SK-N-SH (cell line): ENCODE results near the gene CDKN1A. TPM values are rescaled to one million over a fixed set of nuclear protein-coding genes. Genes with fewer than 3 reads are reported as not detected.

Source experiments
- CTCF ChIA-PET: fragments of 300-600, 350-600 bp; formaldehyde crosslinking; extraction: SDS; loops from one replicate; lab custom pipeline; 2021; lab: Yijun Ruan, JAX
- POLR2A ChIA-PET: fragments of 350-600 bp; sonication (Branson Sonifier 250); formaldehyde crosslinking; extraction: SDS; loops from one replicate; lab custom pipeline; 2020; ENCODE audit warnings: antibody characterized with exemption, inconsistent platforms; lab: Yijun Ruan, JAX
- DNase-seq: peaks from one replicate; pipeline ENCODE4 v3.0.0; 2012
- H2AFZ ChIP-seq: fragments of 200-600 bp; sonication (generic); 2 replicates; pipeline ENCODE4 v1.8.1; 2016; ENCODE audit warnings: antibody characterized with exemption, mild to moderate bottlenecking, low read depth
- H3F3A ChIP-seq: fragments of 200-600 bp; sonication (generic); replicated peaks from 2 replicates; pipeline ENCODE3; 2016; ENCODE audit warnings: antibody characterized with exemption, mild to moderate bottlenecking; ENCODE audit not compliant: insufficient read depth
- H3K27ac ChIP-seq, 2 experiments: fragments of 200-500 bp in 1 of 2; fragments of 200-600 bp in 1 of 2; sonication (Bioruptor generic) in 1 of 2; sonication (generic), shearing (Covaris generic) in 1 of 2; 2 replicates each; pipeline versions ENCODE4 v1.5.1 to v1.6.1; 2014 to 2016; ENCODE audit warnings: low read depth in 2 of 2, inconsistent platforms in 1 of 2, low read length in 1 of 2, mild to moderate bottlenecking in 1 of 2, mixed read lengths in 1 of 2
- H3K27me3 ChIP-seq: fragments of 200-600 bp; sonication (generic), shearing (Covaris generic); 2 replicates; pipeline ENCODE4 v1.6.1; 2016; ENCODE audit warnings: mixed run types; ENCODE audit not compliant: insufficient read depth
- H3K36me3 ChIP-seq, 2 experiments: fragments of 200-500 bp in 1 of 2; fragments of 200-600 bp in 1 of 2; sonication (Bioruptor generic) in 1 of 2; sonication (generic) in 1 of 2; replicated peaks in 1 of 2; 2 replicates each; pipeline versions ENCODE3 to v1.5.1; 2014 to 2016; ENCODE audit warnings: low read length in 1 of 2, mild to moderate bottlenecking in 1 of 2; ENCODE audit not compliant: insufficient read depth in 2 of 2, control insufficient read depth in 1 of 2
- H3K4me1 ChIP-seq, 2 experiments: fragments of 200-500 bp in 1 of 2; fragments of 200-600 bp in 1 of 2; sonication (Bioruptor generic) in 1 of 2; sonication (generic), shearing (Covaris generic) in 1 of 2; 2 replicates each; pipeline versions ENCODE4 v1.5.1 to v1.6.1; 2014 to 2016; ENCODE audit warnings: low read depth in 1 of 2, low read length in 1 of 2, mixed run types in 1 of 2; ENCODE audit not compliant: insufficient read depth in 2 of 2, control insufficient read depth in 1 of 2
- H3K4me2 ChIP-seq: fragments of 200-600 bp; sonication (generic), shearing (Covaris generic); 2 replicates; pipeline ENCODE4 v1.6.1; 2017; ENCODE audit warnings: mixed run types
- H3K4me3 ChIP-seq, 2 experiments: fragments of 200-500 bp in 1 of 2; fragments of 200-600 bp in 1 of 2; sonication (Bioruptor generic) in 1 of 2; sonication (generic), shearing (Covaris generic) in 1 of 2; 2 replicates each; pipeline versions ENCODE4 v1.5.1 to v1.8.1; 2014 to 2016; ENCODE audit warnings: low read depth in 2 of 2, inconsistent platforms in 1 of 2, low read length in 1 of 2, mild to moderate bottlenecking in 1 of 2, mixed read lengths in 1 of 2, moderate library complexity in 1 of 2
- H3K79me2 ChIP-seq: fragments of 200-600 bp; sonication (generic); 2 replicates; pipeline ENCODE4 v1.8.1; 2017; ENCODE audit warnings: mild to moderate bottlenecking; ENCODE audit not compliant: insufficient read depth
- H3K9ac ChIP-seq: fragments of 200-600 bp; sonication (generic); 2 replicates; pipeline ENCODE4 v1.6.1; 2017; ENCODE audit warnings: mixed run types
- H3K9me2 ChIP-seq: fragments of 200-600 bp; sonication (generic); 2 replicates; pipeline ENCODE4 v1.6.1; 2017; ENCODE audit warnings: mixed run types
- H3K9me3 ChIP-seq: fragments of 200-600 bp; sonication (generic); 2 replicates; pipeline ENCODE4 v1.6.1; 2017; ENCODE audit warnings: mixed run types, mild to moderate bottlenecking, moderate library complexity
- H4K20me1 ChIP-seq: fragments of 200-600 bp; sonication (generic); 2 replicates; pipeline ENCODE4 v1.6.1; 2017; ENCODE audit warnings: mild to moderate bottlenecking, mixed run types; ENCODE audit not compliant: insufficient read depth
- CHD2 ChIP-seq: fragments of 150-350 bp; IDR thresholded peaks from 2 replicates; pipeline ENCODE4 v1.6.1; 2018; ENCODE audit warnings: low read length; ENCODE audit not compliant: partially characterized antibody
- ELF1 ChIP-seq: IDR thresholded peaks from 2 replicates; pipeline ENCODE4 v1.4.0; 2012
- EP300 ChIP-seq, 2 experiments: IDR thresholded peaks; 2 replicates each; pipeline versions ENCODE4 v1.4.0 to v1.6.1; 2012; ENCODE audit warnings: borderline replicate concordance in 1 of 2, low read depth in 1 of 2, low read length in 1 of 2
- EZH2phosphoT487 ChIP-seq: fragments of 200-600 bp; sonication (generic); IDR thresholded peaks from 2 replicates; pipeline ENCODE4 v1.6.1; 2017; ENCODE audit warnings: low read depth, mixed run types, mild to moderate bottlenecking, antibody characterized with exemption, moderate library complexity, borderline replicate concordance
- FOSL2 ChIP-seq: IDR thresholded peaks from 2 replicates; pipeline ENCODE4 v1.4.0; 2012; ENCODE audit warnings: low read depth, mild to moderate bottlenecking, moderate library complexity, borderline replicate concordance
- GABPA ChIP-seq: IDR thresholded peaks from 2 replicates; pipeline ENCODE4 v1.4.0; 2012; ENCODE audit warnings: low read depth, mild to moderate bottlenecking
- GATA2 ChIP-seq: sonication (generic); formaldehyde crosslinking; IDR thresholded peaks from 2 replicates; pipeline ENCODE4 v1.5.0; 2020; ENCODE audit warnings: mild to moderate bottlenecking, missing genetic modification reagents
- JUND ChIP-seq: IDR thresholded peaks from 2 replicates; pipeline ENCODE4 v1.4.0; 2012
- MEF2A ChIP-seq: IDR thresholded peaks from 2 replicates; pipeline ENCODE4 v1.4.0; 2012; ENCODE audit warnings: low read depth, borderline replicate concordance
- MXI1 ChIP-seq: IDR thresholded peaks from 2 replicates; pipeline ENCODE4 v1.6.1; 2012; ENCODE audit warnings: mild to moderate bottlenecking, low read depth, low read length, improper control_type of control experiment
- NFIC ChIP-seq: IDR thresholded peaks from 2 replicates; pipeline ENCODE4 v1.4.0; 2012; ENCODE audit warnings: borderline replicate concordance
- POLR2AphosphoS5 ChIP-seq: IDR thresholded peaks from 2 replicates; pipeline ENCODE4 v1.6.1; 2012; ENCODE audit warnings: low read depth, low read length
- RXRA ChIP-seq: IDR thresholded peaks from 2 replicates; pipeline ENCODE4 v1.4.0; 2012; ENCODE audit warnings: low read depth, mild to moderate bottlenecking, borderline replicate concordance
- TAF1 ChIP-seq: IDR thresholded peaks from 2 replicates; pipeline ENCODE4 v1.6.1; 2012; ENCODE audit warnings: low read depth, mild to moderate bottlenecking, low read length, moderate library complexity, borderline replicate concordance
- TCF12 ChIP-seq: IDR thresholded peaks from 2 replicates; pipeline ENCODE4 v1.4.0; 2012
- TEAD4 ChIP-seq: IDR thresholded peaks from 2 replicates; pipeline ENCODE4 v1.4.0; 2012; ENCODE audit warnings: mild to moderate bottlenecking, borderline replicate concordance; ENCODE audit not compliant: insufficient read depth
- WGBS: methylation state at CpG from one replicate; pipeline ENCODE4 v1.1.6; 2017; ENCODE audit warnings: low lambda C conversion rate; 5-methylcytosine and 5-hydroxymethylcytosine counted together
- polyA plus RNA-seq, 3 experiments: library from polyadenylated mRNA; depleted of rRNA; stranded (reverse); fragments of >200 nt; gene quantifications; 2 replicates each; pipeline ENCODE4 v1.2.3, GENCODE V29; 2012
- TF ChIP-seq, protein P1 (sequence below): fragments of 150-350 bp; IDR thresholded peaks from 2 replicates; pipeline ENCODE4 v1.6.1; 2017; ENCODE audit warnings: antibody characterized with exemption, low read length, low read depth, borderline replicate concordance
- TF ChIP-seq, protein P2 (sequence below): IDR thresholded peaks from 2 replicates; pipeline ENCODE4; 2012
- TF ChIP-seq, protein P3 (sequence below): IDR thresholded peaks from 2 replicates; pipeline ENCODE4 v1.6.1; 2012; ENCODE audit warnings: mild to moderate bottlenecking, low read depth, low read length, moderate library complexity
- TF ChIP-seq, protein P4 (sequence below): IDR thresholded peaks from 2 replicates; pipeline ENCODE4 v1.4.0; 2012; ENCODE audit warnings: low read depth, borderline replicate concordance
- TF ChIP-seq, protein P5 (sequence below): fragments of 150-350 bp; IDR thresholded peaks from 2 replicates; pipeline ENCODE4 v1.6.1; 2016; ENCODE audit warnings: mild to moderate bottlenecking, low read depth, low read length
- TF ChIP-seq, protein P6 (sequence below): IDR thresholded peaks from 2 replicates; pipeline ENCODE4 v1.4.0; 2012; ENCODE audit warnings: low read depth, borderline replicate concordance

Gene CDKN1A
- 747 and 824 TPM in 2 replicates for polyA plus RNA-seq (2012; rRNA removed)
- 479 and 617 TPM in 2 replicates for polyA plus RNA-seq (2012; cell fraction: cytosol; rRNA removed)
- polyA plus RNA-seq (2012; cell fraction: nucleus; rRNA removed): 431 and 582 TPM in 2 replicates

DNA sequence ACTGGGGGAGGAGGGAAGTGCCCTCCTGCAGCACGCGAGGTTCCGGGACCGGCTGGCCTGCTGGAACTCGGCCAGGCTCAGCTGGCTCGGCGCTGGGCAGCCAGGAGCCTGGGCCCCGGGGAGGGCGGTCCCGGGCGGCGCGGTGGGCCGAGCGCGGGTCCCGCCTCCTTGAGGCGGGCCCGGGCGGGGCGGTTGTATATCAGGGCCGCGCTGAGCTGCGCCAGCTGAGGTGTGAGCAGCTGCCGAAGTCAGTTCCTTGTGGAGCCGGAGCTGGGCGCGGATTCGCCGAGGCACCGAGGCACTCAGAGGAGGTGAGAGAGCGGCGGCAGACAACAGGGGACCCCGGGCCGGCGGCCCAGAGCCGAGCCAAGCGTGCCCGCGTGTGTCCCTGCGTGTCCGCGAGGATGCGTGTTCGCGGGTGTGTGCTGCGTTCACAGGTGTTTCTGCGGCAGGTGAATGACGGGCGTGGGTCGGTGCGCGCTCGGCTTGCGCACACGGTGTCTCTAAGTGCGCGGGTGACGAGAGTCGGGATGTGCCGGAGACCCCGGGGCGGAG is at the start of gene CDKN1A:
Gene CDKN1A (plus strand): TSS at position 227 of the 555 bp plus-strand sequence. CDS start 5,388 bp downstream, outside the sequence.
- WGBS: 1% methylated on average over 14 of the region's 63 CpGs
- Histone ChIP-seq H3K4me3 (peak within 1 kb of the TSS; percentile 91 to 99), H3F3A (peaks cover 47% of the 10 kb centered on the region), H3K4me2 (peak within 1 kb of the TSS; percentile 94), H2AFZ (peak within 1 kb of the TSS; percentile 53; the same call in 1 of the 2 replicates), H3K27me3 (no peaks in the 10 kb centered on the region), H3K4me1 (peaks cover 27 to 49% of the 10 kb centered on the region in 2 experiments), H3K9me3 (no peaks in the 10 kb centered on the region), H3K36me3 (peaks cover 13 to 17% of the 10 kb centered on the region in 2 experiments), H4K20me1 (peaks cover 50% of the 10 kb centered on the region), H3K27ac (peak within 1 kb of the TSS; percentile 87 to 94), H3K9me2 (no peaks in the 10 kb centered on the region), H3K9ac (peak within 1 kb of the TSS; percentile 94), H3K79me2 (peaks cover 64% of the 10 kb centered on the region)
- ChIA-PET CTCF (interaction anchor here (0.6 to 9.5 kb wide), 12 partner anchors 12 to 88 kb away, joined by 3 to 91 read pairs (median 6); no protein-coding TSS in a partner anchor), POLR2A (interaction anchor here (0.6 to 3.4 kb wide), 10 partner anchors 12 to 92 kb away, joined by 3 to 24 read pairs (median 3); no protein-coding TSS in a partner anchor)
- DNase-seq: peak; percentile 92
- TF ChIP-seq POLR2AphosphoS5 (peak; percentile 100), TCF12 (peak; percentile 75), MEF2A (peak; percentile 36; the same call in 1 of the 2 replicates), EZH2phosphoT487 (no peak), TAF1 (peak; percentile 96), TEAD4 (0 out of 2 replicates have a peak, but pooled peaks have one; percentile 50), JUND (peak; percentile 16; the same call in 1 of the 2 replicates), RXRA (peak; percentile 49; the same call in 1 of the 2 replicates), GABPA (peak; percentile 41; the same call in 1 of the 2 replicates), NFIC (peak; percentile 95), ELF1 (peak; percentile 37; the same call in 1 of the 2 replicates), CHD2 (no peak), GATA2 (CRISPR knock-in tag) (no peak), MXI1 (peak; percentile 78), FOSL2 (peak; percentile 32; the same call in 1 of the 2 replicates), EP300 (IDR thresholded peaks at IDR 0.05; ENCODE audit: borderline replicate concordance in 1 of 2, low read depth in 1 of 2, low read length in 1 of 2) (peak; percentile 52 to 58)
- TF ChIP-seq, protein P1, sequence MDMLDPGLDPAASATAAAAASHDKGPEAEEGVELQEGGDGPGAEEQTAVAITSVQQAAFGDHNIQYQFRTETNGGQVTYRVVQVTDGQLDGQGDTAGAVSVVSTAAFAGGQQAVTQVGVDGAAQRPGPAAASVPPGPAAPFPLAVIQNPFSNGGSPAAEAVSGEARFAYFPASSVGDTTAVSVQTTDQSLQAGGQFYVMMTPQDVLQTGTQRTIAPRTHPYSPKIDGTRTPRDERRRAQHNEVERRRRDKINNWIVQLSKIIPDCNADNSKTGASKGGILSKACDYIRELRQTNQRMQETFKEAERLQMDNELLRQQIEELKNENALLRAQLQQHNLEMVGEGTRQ: no peak
- TF ChIP-seq, protein P2, sequence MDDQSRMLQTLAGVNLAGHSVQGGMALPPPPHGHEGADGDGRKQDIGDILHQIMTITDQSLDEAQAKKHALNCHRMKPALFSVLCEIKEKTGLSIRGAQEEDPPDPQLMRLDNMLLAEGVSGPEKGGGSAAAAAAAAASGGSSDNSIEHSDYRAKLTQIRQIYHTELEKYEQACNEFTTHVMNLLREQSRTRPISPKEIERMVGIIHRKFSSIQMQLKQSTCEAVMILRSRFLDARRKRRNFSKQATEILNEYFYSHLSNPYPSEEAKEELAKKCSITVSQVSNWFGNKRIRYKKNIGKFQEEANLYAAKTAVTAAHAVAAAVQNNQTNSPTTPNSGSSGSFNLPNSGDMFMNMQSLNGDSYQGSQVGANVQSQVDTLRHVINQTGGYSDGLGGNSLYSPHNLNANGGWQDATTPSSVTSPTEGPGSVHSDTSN: peak; percentile 72
- TF ChIP-seq, protein P3, sequence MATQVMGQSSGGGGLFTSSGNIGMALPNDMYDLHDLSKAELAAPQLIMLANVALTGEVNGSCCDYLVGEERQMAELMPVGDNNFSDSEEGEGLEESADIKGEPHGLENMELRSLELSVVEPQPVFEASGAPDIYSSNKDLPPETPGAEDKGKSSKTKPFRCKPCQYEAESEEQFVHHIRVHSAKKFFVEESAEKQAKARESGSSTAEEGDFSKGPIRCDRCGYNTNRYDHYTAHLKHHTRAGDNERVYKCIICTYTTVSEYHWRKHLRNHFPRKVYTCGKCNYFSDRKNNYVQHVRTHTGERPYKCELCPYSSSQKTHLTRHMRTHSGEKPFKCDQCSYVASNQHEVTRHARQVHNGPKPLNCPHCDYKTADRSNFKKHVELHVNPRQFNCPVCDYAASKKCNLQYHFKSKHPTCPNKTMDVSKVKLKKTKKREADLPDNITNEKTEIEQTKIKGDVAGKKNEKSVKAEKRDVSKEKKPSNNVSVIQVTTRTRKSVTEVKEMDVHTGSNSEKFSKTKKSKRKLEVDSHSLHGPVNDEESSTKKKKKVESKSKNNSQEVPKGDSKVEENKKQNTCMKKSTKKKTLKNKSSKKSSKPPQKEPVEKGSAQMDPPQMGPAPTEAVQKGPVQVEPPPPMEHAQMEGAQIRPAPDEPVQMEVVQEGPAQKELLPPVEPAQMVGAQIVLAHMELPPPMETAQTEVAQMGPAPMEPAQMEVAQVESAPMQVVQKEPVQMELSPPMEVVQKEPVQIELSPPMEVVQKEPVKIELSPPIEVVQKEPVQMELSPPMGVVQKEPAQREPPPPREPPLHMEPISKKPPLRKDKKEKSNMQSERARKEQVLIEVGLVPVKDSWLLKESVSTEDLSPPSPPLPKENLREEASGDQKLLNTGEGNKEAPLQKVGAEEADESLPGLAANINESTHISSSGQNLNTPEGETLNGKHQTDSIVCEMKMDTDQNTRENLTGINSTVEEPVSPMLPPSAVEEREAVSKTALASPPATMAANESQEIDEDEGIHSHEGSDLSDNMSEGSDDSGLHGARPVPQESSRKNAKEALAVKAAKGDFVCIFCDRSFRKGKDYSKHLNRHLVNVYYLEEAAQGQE: 0 out of 2 replicates have a peak, but pooled peaks have one; percentile 10
- TF ChIP-seq, protein P4, sequence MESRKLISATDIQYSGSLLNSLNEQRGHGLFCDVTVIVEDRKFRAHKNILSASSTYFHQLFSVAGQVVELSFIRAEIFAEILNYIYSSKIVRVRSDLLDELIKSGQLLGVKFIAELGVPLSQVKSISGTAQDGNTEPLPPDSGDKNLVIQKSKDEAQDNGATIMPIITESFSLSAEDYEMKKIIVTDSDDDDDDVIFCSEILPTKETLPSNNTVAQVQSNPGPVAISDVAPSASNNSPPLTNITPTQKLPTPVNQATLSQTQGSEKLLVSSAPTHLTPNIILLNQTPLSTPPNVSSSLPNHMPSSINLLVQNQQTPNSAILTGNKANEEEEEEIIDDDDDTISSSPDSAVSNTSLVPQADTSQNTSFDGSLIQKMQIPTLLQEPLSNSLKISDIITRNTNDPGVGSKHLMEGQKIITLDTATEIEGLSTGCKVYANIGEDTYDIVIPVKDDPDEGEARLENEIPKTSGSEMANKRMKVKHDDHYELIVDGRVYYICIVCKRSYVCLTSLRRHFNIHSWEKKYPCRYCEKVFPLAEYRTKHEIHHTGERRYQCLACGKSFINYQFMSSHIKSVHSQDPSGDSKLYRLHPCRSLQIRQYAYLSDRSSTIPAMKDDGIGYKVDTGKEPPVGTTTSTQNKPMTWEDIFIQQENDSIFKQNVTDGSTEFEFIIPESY: peak; percentile 43; the same call in 1 of the 2 replicates
- TF ChIP-seq, protein P5, sequence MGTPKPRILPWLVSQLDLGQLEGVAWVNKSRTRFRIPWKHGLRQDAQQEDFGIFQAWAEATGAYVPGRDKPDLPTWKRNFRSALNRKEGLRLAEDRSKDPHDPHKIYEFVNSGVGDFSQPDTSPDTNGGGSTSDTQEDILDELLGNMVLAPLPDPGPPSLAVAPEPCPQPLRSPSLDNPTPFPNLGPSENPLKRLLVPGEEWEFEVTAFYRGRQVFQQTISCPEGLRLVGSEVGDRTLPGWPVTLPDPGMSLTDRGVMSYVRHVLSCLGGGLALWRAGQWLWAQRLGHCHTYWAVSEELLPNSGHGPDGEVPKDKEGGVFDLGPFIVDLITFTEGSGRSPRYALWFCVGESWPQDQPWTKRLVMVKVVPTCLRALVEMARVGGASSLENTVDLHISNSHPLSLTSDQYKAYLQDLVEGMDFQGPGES: no peak
- TF ChIP-seq, protein P6, sequence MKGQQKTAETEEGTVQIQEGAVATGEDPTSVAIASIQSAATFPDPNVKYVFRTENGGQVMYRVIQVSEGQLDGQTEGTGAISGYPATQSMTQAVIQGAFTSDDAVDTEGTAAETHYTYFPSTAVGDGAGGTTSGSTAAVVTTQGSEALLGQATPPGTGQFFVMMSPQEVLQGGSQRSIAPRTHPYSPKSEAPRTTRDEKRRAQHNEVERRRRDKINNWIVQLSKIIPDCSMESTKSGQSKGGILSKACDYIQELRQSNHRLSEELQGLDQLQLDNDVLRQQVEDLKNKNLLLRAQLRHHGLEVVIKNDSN: no peak
